GM19438 (cell line): ENCODE measurements around the gene HIP1R.

Source experiments
- ATAC-seq: cut with Tn5 transposase; IDR thresholded peaks from one replicate; pipeline ENCODE4 v1.9.1; 2021; ENCODE audit warnings: low read depth; ENCODE audit not compliant: unreplicated experiment

The HIP1R gene

DNA sequence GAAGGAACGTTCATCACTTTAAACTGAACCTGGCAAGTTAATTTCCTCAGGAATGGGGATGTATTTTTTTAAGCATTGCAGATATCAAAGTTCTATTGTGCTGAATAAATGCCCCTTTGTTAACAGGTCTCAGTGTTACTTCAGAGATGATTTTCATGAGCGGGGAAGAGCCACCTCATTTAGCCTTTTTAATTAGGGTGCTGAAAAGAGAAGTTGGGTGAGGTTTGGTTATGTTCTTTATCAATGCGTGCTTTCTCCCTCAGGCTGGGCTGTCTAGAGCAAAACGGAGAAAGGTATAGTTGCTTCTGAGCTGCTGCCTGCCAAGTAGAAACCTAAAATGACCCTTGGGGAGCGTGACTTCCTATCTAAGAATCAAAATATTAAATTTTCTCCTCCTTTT is 8.0 kb upstream of the HIP1R start:
- no peak for ATAC-seq

DNA sequence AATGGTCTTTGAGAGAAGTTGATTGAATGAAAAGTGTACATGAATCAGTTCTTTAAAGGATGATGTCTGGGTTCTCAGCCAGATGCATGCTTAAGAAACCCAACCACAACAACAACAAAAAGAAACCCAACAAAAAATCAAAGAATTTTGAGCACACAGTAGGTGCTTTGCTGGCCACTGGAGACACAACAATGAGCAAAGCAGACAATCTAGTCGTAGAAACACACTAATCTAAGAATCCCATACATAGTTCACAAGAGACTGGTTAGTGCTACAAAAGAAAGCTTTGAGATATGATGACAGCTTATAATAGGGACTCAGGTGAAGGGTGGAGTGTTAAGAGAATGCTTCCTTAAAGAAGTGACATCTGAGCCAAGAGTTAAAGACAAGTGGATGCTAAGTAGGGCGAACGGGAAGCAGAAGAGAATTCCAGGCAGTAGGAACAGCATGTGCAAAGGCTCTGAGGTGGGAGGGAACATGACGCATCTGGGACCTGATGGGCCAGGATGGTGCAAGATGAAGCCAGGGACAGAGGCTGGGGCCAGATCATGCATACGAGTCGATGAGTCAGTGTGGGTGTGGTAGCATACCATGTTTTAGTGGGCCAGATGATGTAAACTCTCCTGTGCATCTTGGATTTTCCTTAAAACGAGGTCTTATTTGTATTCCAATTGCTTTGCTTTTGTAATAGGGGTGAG is 4.6 kb upstream of the HIP1R start:
- no peak for ATAC-seq

DNA sequence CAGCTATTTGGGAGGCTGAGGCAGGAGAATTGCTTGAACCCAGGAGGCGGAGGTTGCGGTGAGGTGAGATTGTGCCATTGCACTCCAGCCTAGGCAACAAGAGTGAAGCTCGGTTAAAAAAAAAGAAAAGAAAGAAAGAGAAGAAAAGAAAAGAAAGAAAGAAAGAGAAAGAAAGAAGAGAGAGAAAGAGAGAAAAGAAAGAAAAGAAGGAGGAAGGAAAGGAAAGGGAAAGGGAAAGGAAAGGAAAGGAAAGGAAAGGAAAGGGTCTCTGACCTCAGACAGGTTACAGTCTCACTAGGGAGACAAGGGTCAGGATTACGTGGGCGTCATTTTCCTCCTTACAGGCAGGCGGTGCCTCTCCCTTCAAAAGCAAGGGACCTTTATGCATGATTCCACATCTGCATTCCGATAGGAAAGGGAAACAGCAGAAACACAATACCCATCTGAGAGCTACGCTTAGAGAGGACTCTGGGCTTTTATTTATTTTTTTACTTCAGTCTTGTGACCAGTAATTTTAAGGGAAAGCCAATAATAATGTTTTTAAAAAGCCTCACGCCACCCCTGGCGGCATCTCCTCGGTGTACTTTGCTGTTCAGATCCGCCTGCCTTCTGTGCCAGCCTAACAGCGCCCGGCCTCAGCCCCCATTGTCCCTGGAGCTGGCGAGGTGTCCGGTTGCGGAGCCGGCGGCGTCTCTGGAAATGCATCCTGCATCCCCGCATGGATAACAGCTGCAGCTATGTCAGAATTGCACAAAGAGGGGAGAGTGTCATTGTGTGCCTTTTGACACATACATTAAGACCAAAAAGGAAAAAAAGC is 945 bp upstream of the HIP1R start:
- no peak for ATAC-seq

DNA sequence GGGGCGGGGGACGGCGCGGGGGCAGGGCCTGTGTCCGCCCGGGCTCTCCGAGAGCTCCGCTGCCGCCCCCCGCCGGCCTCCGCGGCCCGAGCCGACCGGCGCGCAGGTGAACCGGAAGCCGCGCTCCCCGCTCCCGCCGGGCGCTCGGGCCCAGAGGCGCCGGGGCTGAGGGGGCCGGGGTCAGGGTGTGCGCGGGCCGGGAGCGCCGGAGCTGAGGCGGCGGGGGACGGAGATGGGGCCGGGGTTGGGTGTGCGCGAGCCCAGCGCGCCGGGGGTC is 431 bp downstream of the HIP1R start:
- ATAC-seq: no peak

DNA sequence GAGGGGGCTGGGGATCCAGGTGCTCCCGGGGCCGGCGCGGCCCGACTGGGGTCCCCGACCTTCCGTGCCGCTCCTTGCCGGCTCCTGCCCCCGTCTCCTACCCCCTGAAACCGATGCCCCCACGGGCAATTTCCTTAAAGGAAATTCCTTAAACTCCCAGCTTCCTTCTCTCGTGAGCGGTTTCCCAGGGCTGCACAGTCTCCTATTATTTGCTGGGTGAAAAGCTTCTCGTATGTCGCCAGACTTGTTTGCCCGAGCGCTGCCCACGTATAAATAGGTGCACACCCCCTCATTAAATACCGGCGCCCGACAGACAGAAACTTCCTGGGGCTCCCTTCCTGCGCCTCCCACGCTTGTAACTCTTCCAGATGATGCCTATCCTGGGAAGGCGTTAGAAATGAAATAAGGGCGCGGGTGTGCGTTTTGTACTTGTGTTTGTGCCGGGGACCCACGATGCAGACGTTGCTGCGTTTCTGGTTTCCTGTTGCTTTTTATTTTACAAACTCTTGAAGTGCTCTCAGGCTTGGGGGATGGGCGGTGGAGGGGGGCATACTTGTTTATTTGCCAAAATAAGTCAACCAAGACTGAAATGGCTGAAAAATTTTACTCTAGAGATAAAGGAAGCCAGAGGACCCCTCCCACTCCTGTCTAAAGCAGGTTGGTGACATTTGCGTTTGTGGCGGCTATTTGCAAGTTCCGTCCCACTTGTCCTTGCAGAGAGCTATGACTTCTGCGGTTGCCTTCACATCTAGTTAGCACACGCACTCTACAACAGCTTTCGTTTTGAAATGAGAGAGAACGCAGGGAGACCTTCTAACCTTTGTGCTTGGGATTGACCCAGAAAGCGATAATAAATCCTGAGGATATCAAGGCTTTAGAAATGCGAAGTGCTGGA is 1.0 kb downstream of the HIP1R start:
- no peak for ATAC-seq

DNA sequence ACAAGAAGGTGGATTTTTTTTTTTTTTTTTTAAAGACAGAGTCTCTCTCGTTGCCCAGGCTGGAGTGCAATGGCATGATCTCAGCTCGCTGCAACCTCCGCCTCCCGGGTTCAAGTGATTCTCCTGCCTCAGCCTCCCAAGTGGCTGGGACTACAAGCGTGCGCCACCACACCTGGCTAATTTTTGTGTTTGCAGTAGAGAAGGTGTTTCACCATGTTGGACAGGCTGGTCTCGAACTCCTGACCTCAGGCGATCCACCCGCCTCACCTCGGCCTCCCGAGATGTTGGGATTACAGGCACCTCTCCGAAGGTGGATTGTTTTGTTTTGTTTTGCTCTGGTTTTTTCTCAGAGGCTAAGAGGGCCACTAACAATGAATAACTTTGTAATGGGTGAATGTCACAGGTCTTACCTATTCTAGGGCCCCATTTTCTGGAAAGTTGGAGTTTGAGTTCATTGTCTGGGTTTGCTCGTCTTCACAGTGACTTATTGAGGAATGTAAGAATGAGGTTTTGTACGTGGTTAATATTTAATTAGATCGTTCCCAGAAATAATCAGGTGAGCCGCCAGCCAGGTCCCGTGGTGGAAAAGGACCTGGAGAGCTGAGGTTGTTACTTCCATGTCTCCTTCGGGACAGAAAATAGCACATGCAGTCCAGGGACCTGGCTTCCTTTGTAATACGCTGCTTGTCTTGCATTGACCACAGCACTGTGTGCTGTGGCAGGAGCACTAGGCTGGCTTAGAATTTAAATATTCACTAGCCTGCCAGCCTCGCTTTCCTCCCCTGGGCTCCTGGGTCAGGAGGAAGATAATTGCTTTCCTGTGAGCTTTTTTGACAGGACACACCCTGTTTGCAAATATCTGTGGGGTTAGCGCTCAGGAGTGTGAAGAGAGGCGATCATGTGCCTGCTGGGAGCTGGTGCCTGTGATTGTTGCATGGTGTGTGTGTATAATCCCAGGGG is 2.3 kb downstream of the HIP1R start:
- ATAC-seq: no peak

DNA sequence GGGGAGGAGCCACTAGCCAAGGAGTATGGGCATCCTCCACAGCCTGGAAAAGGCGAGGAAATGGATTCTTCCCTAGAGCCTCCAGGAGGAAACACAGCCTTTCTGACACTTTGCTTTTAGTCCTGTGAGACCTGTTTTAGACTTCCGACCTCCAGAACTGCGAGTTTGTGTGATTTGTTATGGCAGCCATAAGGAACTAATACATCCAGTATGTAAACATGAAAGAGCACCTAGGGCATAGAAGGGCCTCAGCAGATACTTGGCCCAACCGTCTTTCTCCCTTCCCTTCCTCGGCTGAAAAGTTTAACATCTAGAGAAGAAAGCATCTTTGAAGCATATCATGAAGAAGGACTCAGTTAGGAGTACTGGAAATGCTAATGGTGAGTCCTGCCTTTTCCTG is 3.6 kb downstream of the HIP1R start:
- no peak for ATAC-seq

DNA sequence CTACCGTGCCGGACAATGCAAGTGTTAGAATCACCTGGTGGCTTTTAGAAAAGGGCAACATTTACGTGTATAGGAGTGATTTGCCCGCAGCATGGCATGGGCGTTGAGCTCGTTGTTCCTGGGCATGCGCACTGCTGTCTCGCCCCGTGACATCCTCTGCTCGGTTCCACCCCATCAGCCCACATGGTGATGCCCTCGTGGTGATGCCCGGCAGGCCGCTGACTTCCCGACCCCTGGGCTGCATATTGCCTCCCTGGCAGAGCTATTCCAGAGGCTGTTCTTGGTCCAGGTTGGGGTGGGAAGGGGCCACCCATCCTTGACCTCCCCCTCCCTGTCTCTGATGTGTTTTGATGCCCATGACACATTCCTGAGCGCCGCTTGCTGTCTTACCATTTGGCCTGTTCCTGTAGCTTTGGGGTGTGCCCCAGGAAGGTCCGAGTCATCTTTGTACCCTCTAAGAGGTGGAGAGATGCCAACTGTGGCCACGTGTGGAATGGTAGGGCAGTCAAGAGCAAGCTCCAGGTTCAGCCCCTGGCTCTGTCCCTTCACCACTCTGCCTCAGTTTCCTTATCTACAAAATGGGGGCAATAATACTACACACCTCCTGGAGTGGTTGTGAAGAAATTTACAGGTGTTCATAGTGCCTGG is 4.8 kb downstream of the HIP1R start:
- no peak for ATAC-seq

DNA sequence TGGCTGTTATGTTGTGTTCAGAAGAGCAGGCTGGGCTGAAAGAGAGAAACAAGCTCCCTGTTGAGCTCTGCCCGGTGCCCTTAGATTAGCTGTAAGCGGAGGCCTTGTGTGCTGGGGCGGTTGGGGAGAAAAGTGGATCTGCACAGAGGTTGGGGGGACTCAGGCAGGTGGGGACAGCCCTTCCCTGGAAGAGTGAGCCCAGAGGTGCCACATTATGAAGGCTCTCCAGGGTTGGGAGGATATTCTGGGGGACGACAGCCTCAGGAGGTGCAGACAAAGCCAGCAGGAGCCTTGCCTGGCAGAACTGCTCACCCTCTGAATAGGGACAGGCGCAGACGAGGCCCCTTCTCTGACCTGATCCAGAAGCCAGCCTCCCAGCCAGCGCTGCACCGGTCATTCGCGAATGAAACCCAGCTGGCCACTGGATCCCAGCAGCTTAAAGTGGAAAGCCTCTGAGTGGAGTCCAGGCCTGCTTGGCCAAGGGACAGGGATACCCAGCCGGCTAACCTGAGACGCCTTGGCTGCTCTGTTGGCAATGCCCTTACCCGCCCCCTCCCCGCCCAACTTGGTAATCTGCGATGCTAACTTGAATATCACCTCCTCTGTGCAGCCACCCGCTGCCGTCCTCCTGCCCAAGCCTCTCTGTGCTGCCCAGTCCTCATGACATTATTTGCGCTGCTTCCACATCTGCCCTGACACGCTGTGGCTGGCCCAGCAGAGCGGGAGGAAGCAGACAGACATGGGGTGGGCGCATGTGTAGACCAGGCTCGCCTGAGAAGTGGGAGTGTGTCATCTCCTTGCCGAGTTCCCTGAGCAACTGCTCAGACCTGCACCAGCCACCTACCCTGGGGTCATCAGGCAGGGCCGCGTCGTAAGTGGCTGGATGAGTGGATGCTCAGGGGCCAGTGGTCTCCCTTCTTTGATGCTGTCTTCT is 5.6 kb downstream of the HIP1R start:
- no peak for ATAC-seq

DNA sequence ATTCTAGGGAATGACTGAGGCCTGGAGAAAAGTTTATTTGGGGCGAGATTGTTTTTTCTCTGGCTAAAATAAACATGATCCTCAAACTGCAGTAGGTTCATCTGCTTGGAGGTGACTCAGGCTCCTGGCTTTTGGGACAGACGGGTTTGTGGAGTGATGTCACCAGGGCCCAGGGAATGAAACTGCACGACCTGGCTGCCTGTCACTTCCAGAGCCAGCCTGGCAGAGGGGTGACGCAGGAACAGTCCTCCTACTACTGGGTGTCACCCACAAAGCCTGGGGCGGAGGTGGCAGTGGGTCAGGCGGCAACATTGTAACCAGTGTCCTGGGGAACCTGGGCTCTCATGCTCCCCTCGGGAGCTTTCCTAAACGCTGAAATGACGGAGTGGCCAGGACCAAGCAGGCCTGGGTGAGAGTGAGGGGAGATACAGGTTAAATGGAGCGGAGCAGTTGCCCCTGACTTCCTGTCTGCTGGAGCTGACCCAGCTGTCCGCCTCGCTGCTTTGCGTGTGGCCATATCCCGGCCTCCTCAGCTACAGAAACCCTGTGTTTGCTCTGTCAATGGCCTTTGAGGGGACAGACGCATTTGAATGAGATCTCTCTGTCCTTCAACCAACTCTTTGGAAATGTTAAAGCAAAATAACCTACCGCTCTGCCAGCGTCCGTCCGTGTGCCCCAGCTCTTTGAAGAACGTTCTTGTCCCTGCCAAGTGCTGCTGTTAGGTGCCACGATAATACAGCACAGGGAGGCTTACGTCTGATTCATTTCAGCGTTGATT is 6.5 kb downstream of the HIP1R start:
- no peak for ATAC-seq

DNA sequence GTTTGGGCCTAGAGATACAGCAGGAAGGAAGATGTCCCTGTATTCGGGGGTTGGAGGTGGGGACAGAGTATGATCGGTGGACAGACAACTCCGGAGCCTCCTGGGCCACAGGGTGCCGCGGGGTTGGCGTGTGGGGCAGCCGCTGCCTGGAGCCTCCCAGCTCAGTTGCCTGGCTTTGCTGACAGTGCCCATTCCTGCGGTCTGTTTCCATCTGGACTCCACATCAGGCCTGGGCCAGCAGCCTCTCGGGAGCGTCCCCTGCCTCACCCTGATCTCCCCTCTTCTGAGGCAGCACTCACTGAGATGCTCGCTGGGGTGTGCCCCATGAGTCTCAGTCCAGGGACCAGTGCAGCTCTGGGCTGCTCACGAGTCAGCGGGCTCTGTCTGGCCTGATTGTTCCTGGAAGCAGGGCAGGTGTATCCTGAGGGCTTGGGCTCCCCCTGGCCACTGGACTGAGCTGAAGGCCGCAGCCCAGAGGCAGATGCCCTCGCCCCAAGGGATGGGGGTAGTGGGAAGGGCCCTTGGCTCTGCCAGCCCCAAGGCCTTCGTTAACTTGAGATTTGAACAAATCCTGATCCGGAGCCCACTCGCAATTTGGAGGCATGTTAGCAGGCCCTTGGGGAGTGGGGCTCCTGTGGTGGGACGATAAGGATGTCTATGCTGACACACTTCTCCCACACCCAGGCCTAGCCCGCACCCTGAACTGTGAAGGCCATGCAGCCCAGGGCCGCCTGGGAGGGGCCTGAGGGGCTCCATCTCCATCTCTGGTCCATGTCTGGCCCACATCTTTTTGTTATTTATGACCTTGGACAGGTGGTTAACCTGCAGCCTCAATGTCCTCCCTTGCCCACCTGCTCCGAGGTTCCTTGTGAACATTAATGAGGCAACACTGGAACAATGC is 7.5 kb downstream of the HIP1R start:
- ATAC-seq: no peak

DNA sequence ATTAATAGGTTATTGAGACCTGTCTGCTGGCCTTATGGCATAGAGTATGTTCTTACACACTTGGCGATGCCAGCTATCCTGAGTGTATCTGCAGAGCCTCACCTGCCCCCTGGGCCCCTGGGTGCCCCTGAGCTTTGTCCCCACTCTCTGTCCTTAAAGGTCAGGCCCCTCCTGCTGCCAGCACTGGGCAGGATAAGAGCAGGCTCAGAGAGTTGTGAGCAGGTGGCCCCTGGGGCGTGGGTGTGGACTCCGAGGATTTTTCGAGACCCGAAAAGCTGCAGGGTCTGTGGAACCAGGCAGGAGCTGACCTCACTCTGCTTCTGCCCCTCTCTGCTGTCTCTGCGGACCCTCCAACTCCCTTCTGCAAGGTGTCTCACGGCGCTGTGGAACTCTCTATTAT is 8.2 kb downstream of the HIP1R start:
- no peak for ATAC-seq

DNA sequence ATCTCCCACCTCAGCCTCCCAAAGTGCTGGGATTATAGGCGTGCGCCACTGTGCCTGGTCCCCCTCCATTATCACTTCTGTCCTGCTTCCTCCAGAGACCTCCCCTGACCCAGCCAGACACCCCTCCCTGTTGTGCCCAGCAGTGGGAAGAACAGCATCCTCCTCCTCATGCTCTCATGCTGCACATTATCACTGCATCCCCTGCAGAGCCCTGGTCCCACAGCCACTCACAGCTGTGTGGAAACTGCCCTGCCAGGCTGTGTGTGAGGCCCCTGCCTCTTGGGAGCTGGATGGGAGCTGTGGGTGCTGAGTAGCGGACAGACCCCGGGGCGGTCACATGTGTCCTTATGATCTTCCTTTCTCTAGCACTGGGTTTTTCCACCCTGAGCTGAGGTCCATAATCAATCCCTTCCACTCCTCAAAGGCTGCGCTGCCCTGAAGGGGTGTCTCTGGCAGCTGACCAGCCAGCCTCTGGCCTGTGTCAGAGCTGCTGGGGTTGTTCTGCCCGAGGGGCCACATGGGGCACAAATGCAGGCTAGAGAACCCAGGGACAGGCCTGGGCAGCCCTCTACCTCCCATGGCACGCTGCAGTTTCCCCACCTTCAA is 9.2 kb downstream of the HIP1R start:
- ATAC-seq: no peak

DNA sequence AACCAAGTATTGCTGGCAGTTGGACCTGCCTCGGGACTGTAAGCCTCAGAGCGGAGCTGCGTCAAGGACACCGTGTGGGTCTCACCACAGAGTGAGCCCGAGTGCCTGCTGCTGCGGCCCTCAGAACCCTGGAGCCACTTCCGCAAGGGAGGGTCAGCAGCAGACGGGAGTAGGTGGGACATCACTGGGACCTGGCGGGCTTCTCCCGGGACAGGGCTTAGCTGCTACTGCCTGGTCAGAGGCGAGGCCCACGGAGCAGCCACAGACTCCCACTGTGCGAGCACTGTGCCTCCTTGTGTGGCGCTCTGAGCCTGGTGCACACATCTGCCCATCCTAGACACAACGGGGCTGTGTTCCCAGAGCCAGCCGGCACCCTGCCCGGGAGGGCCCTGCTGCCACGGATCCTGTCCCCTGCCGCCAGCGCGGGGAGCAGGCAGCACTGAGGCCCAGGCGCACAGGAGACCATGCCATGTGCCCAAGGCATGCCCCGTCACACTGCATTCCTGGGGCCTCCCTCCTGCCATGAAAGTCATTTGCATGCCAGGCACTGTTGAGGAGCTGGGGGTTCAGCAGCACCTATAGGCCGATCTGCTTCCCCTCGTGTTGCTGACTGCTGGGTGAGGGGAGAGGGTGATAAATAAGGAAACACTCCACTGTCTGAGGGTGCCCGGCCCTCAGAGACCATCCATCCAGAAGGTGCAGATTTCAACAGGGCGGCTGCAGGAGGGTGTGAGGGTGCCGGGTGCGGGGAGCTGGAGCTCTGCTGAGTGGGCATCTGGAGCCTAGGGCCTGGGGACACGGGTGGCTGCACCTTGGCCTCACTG is 10.0 kb downstream of the HIP1R start:
- ATAC-seq: no peak

DNA sequence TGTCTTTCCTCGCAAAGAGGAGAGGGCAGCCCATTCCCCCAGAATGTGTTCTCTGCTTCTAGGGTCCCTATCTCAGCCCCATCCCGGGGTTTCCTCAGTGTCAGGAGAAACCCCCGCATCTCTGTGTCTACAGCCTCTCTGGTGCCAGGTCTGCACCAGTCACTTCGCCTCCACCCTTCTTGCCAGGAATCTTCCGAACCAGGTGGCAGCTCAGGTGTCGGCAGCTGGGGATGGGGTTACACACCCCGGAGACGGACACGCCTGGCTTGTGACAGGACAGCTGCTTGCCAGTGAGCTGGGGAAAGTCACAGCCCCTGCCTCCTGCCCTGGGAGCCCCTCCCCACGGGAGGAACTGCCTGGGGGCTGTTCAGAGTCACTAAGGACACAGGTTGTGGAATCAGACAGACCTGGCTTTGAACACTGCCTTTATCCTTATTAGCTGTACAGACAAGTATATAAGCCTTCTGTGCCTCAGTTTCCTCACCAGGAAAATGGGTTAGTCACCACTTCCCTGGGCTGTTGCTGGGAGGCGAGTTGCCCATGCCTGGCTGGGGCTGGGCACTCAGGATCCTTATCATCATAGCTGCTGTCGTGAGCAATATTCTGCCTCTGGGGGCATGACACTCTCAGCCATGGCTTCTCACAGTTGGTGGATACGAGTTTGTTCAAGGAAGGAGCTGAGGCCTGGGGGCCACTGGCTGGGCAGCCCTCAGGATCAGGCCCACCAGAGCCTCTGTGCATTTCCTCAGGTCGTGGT is 10.8 kb downstream of the HIP1R start:
- ATAC-seq: no peak
